Sigmoid colon (tissue), 4 donors: ENCODE results near the gene CENATAC.

ENCODE experiments used
- EP300 ChIP-seq, 4 donors: sonication (generic); formaldehyde crosslinking; IDR thresholded peaks; one replicate each; pipeline ENCODE4 v1.6.1; 2017; ENCODE audit warnings: antibody characterized with exemption in 4 of 4
- POLR2A ChIP-seq, 2 donors: fragments of 450-650 bp; IDR thresholded peaks; one replicate each; pipeline ENCODE4 v1.6.1; 2016; ENCODE audit warnings: antibody characterized with exemption in 2 of 2, mild to moderate bottlenecking in 2 of 2, moderate library complexity in 2 of 2

DNA sequence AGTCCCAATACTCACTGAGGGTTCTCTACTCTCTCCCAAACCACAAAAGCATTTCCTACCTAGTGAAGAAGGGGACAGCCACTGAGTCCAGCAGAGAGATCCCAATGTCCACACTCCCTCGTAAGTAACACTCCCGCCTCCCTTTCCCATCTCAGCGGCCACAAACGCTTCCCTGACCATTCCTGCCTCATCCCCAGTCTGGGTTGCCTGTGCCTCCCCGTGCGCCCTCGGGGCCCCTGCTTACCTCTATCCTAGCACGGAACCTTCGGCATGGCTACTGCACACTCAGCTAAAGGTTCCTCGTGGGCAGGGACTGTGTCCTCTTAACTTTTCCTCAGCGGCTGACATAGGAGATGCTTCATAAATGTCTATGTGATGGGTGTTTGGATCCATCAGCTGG, 40.4 kb upstream of the CENATAC start:
- TF ChIP-seq POLR2A (IDR thresholded peaks at IDR 0.05) (no peak), EP300 (IDR thresholded peaks at IDR 0.05) (no peak)
